ENCODE data around the gene GRM4.

GRCh38 chr6:34120953-34121675, 24.8 kb downstream of the GRM4 start:
- no peak for TF ChIP-seq POLR2A (IDR thresholded peaks at IDR 0.05)
- no peak for TF ChIP-seq CTCF (IDR thresholded peaks at IDR 0.05)
- no peak for TF ChIP-seq EP300 (IDR thresholded peaks at IDR 0.05)

Measured in ovary (tissue), 3 donors.